Activated T-cell treated with anti-CD3 and anti-CD28 coated beads, Interleukin-2, amount 50 U/mL, for 24 hours (primary cell): ENCODE measurements around the gene ACBD3.

ENCODE experiments used
- DNase-seq: peaks from one replicate; pipeline ENCODE4 v3.0.0-alpha.2; 2020
- H3K27ac Mint-ChIP-seq: 2 replicates; pipeline ENCODE4 v1.8.0; 2020; ENCODE audit warnings: mild to moderate bottlenecking, mixed read lengths
- H3K27me3 Mint-ChIP-seq: 2 replicates; pipeline ENCODE4 v1.8.0; 2020; ENCODE audit warnings: mixed read lengths
- H3K36me3 Mint-ChIP-seq: 2 replicates; pipeline ENCODE4 v1.8.0; 2020; ENCODE audit warnings: low read depth, mixed read lengths
- H3K4me1 Mint-ChIP-seq: 2 replicates; pipeline ENCODE4 v1.8.0; 2020; ENCODE audit warnings: low read depth, mixed read lengths
- H3K4me3 Mint-ChIP-seq: 2 replicates; pipeline ENCODE4 v1.8.0; 2020; ENCODE audit warnings: mild to moderate bottlenecking, moderate library complexity, mixed read lengths
- H3K9me3 Mint-ChIP-seq: 2 replicates; pipeline ENCODE4 v1.8.0; 2020; ENCODE audit warnings: mixed read lengths

Gene ACBD3

DNA sequence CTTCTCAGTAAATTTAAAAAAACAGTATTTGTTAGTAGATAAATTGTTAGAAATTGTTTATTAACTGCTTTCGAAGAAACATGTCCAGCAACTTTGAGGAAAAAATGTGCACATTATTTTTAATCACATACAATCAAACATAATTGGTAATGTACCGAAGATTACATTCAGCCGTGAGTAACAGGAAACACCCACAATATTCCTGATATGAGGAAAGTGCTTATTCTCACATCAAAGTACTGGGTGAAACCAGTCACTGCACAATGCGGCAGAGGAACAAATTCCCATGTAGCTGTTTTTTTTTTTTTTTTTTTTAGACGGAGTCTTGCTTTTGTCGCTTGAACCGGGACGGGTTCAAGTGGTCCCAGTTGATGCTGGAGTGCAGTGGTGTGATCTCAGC is 9.7 kb downstream of the ACBD3 start:
- no peak overlapping the region for H3K4me3 Mint-ChIP-seq
- peaks cover 54% of the 10 kb centered on the region for H3K36me3 Mint-ChIP-seq
- H3K4me1 Mint-ChIP-seq, result peaks cover 52% of the 10 kb centered on the region
- H3K27me3 Mint-ChIP-seq, result no peaks in the 10 kb centered on the region
- no peaks in the 10 kb centered on the region for H3K9me3 Mint-ChIP-seq
- H3K27ac Mint-ChIP-seq, result peak overlapping the region; percentile 37
- DNase-seq, result no peak

DNA sequence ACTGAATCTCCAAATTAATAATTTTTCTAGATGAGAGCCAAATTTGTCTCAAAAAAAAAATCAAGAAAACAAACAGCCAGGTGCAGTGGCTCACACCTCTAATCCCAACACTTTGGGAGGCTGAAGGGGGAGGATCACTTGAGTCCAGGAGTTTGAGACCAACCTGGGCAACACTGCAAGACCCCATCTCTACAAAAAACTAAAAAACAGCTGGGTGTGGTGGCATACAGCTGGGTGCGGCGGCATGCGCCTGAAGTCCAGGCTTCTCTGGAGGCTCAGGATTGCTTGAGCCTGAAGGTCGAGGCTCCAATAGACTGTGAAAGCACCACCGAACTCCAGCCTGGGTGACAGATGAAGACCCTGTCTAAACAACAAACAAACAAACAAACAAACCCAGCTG is 14.0 kb downstream of the ACBD3 start:
- Mint-ChIP-seq H3K9me3 (no peaks in the 10 kb centered on the region), H3K4me1 (peaks cover 37% of the 10 kb centered on the region)

DNA sequence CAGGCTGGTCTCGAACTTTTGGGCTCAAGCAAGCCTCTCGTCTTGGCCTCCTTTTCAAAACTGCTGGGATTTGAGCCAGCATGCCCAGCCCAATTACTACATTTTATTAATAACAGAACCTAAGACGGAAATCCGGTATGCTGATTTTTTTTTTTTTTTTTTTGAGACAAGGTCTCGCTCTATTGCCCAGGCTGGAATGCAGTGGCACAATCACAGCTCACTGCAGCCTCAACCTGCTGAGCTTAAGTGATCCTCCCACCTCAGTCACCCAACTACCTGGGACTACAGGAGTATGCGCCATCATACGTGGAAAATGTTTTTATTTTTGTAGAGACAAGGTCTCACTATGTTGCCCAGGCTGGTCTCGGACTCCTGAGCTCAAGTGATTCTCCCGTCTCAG is 20.2 kb downstream of the ACBD3 start:
- no peak overlapping the region for H3K27ac Mint-ChIP-seq
- no peak overlapping the region for H3K4me3 Mint-ChIP-seq
- no peaks in the 10 kb centered on the region for H3K9me3 Mint-ChIP-seq
- H3K4me1 Mint-ChIP-seq, result peaks cover 13% of the 10 kb centered on the region
- no peak for DNase-seq
- no peaks in the 10 kb centered on the region for H3K27me3 Mint-ChIP-seq
- peaks cover 50% of the 10 kb centered on the region for H3K36me3 Mint-ChIP-seq

More for the DNA sequence above, 14.0 kb downstream of the ACBD3 start:
- H3K36me3 Mint-ChIP-seq, result peaks cover 33% of the 10 kb centered on the region
- no peaks in the 10 kb centered on the region for H3K27me3 Mint-ChIP-seq
- DNase-seq, result no peak
- no peak overlapping the region for H3K27ac Mint-ChIP-seq
- H3K4me3 Mint-ChIP-seq, result no peak overlapping the region

DNA sequence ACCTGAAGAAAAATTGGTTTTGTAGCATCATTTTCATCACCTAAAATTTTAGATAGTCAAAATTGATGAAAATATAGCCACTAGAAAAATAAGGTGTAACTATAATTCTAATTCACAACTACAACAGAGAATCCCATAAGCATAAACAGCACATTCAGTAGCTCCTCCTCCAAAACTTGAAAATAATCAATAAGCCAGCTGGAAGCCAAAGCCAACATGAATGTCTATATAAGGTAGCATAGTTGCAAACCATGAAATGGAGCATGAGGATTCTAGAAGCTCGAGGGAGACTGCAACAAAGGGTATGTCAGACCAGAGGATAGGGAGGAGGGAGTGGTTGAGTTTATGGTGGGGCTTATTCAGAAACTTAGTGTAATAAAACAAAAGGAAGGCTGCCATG is 22.4 kb downstream of the ACBD3 start:
- Mint-ChIP-seq H3K4me3 (no peak overlapping the region), H3K27ac (no peak overlapping the region), H3K36me3 (peaks cover 65% of the 10 kb centered on the region), H3K4me1 (peaks cover 7% of the 10 kb centered on the region), H3K9me3 (no peaks in the 10 kb centered on the region), H3K27me3 (no peaks in the 10 kb centered on the region)
- DNase-seq, result no peak

DNA sequence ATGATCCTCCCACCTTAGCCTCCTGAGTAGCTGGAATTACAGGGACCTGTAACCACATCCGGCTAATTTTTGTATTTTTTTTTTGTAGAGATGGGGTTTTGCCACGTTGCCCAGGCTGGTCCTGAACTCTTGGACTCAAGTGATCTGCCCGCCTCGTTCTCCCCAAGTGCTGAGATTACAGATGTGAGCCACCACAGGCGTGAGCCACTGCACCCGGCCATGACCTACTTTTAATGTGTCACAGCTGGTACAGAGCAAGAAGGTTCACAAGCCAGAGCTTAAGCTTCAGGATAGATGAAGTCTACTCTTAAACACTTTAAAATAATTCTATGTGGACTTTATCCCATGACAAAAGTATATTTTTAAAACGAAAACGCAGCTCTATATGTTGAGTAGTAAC is 23.6 kb downstream of the ACBD3 start:
- no peak overlapping the region for H3K4me3 Mint-ChIP-seq
- H3K36me3 Mint-ChIP-seq, result peaks cover 75% of the 10 kb centered on the region
- no peak for DNase-seq
- no peaks in the 10 kb centered on the region for H3K9me3 Mint-ChIP-seq
- H3K4me1 Mint-ChIP-seq, result peaks cover 10% of the 10 kb centered on the region
- H3K27ac Mint-ChIP-seq, result no peak overlapping the region
- no peaks in the 10 kb centered on the region for H3K27me3 Mint-ChIP-seq

DNA sequence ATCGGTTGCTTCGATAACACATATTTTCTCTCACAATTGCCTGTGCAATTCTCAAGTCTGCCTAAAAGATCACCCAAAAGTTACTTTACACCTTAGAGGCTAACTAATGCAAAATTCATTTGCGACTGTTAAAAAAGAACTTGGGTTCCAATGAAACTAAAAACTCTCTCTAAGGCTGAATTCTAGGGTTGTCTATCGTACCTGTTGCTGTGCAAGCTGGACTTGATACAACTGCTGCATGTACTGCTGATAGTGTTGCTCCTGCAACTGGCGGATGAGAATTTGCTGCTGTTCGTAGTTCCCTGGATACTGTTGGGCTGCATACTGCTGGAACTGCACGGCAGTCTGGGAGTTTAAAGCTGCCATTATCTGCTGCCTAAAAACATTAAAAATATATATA is 27.6 kb downstream of the ACBD3 start:
- Mint-ChIP-seq H3K4me1 (peaks cover 10% of the 10 kb centered on the region), H3K9me3 (no peaks in the 10 kb centered on the region), H3K4me3 (no peak overlapping the region), H3K27me3 (no peaks in the 10 kb centered on the region), H3K27ac (no peak overlapping the region), H3K36me3 (peaks cover 85% of the 10 kb centered on the region)
- DNase-seq, result no peak

DNA sequence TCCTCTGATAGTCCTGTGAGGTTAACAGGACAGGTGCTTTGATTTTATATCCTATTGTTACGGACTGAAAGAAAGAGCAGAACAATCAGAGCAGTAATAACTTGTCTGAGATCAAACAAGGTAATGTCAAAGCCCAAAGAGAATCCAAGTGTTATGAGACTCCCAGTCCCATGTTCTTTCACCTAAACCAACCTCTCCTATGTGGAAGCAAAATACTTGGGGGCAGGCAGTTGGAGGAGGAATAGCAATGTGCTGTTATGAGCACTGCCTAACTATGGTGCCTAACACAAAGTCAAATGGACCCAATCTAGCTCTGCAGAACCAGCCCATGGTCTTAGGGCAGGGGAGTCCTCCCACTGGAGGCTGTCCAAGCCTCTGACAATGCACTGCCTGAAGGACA is 28.1 kb downstream of the ACBD3 start:
- Mint-ChIP-seq H3K27ac (no peak overlapping the region), H3K36me3 (peaks cover 87% of the 10 kb centered on the region), H3K27me3 (no peaks in the 10 kb centered on the region), H3K4me1 (peaks cover 10% of the 10 kb centered on the region), H3K4me3 (no peak overlapping the region), H3K9me3 (no peaks in the 10 kb centered on the region)
- no peak for DNase-seq

DNA sequence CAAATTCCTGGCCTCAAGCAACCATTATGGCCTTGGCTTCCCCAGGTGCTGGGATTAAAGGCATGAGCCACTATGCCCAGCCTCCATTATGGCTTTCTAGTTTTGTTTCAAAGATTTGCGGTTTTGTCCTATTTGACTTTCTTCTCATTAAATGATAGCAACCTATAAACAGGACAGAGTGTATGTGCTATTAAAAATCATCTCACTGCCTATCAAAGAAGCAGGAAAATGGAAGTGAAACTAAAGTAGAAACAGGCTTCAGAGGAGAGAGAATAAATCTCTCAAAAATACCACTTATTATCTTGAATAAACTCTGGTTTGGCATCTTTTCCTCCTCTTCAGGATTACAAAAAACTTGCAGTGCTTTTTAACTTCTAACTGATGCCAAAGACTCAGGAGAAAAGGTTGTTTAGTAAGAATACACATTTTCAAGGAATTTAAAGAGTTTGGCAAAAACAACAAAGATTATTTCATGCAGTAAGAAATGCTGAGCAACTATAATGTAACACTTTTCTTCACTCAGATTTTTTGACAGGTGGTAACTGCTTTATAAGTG is 28.7 kb downstream of the ACBD3 start:
- no peak for DNase-seq
- Mint-ChIP-seq H3K9me3 (no peaks in the 10 kb centered on the region), H3K4me3 (no peak overlapping the region), H3K4me1 (peaks cover 10% of the 10 kb centered on the region), H3K36me3 (peaks cover 90% of the 10 kb centered on the region), H3K27ac (peak overlapping the region; percentile 59), H3K27me3 (no peaks in the 10 kb centered on the region)

DNA sequence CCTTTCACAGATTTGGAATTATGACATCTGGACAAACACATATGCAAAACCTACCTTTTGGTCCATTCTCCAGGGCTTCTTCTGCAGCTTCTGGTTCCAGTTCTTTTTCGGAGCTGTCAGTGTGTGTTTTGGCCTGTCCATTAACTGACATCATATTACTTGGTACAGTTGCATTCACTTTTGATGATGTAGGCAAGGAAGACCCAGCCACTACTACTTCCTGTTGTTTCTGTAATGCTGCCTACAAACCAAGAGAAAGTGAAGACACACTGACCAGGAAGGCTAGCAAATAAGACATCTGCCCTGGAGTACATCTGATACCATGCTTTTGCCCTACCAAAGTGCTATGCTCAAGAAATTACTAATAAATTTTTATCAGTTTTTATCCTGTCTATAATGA is 31.9 kb downstream of the ACBD3 start:
- Mint-ChIP-seq H3K27me3 (no peaks in the 10 kb centered on the region), H3K9me3 (no peaks in the 10 kb centered on the region), H3K4me3 (no peak overlapping the region), H3K36me3 (peaks cover 83% of the 10 kb centered on the region), H3K4me1 (peaks cover 10% of the 10 kb centered on the region), H3K27ac (no peak overlapping the region)
- no peak for DNase-seq

DNA sequence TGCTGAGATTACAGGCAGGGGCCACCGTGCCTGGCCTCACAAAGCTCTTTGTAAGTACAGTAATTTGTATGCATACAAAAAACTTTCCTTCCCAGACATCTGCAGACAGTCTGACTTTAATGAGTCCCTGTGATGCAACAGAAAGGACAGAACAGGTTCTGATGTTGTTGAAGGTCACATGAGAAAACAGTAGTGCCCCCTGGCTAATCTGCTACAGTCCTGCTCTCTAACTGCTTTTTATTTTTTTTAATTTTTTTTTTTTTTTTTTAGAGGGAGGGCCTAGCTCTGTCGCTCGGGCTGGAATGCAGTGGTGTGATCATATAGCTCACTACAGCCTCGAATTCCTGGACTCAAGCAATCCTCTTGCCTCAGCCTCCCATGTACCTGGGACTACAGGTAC is 36.7 kb downstream of the ACBD3 start:
- no peak overlapping the region for H3K4me3 Mint-ChIP-seq
- no peaks in the 10 kb centered on the region for H3K27me3 Mint-ChIP-seq
- no peak for DNase-seq
- H3K9me3 Mint-ChIP-seq, result no peaks in the 10 kb centered on the region
- no peak overlapping the region for H3K27ac Mint-ChIP-seq
- H3K4me1 Mint-ChIP-seq, result no peaks in the 10 kb centered on the region
- peaks cover 83% of the 10 kb centered on the region for H3K36me3 Mint-ChIP-seq

DNA sequence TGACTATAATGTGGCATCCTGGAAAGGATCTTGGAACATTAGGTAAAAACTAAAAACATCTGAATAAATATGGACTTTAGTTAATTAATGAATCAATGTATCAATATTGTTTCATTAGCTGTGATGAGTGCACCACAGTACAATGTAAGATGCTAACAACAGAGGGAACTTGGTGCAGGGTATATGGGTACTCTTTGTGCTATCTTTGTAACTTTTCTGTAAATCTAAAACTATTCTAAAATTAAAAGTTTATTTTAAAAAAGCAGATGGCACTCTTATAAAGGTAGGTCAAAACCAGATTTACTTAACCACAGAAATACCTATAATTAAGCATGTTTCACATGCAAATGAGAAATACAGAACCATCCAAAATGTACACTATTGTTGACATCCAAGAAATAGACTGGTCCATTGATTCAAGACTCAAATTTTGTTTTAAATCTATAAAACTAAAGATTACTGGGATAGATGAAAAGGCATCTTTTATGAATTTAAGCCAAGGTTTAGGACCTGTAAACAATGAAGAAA is 38.4 kb downstream of the ACBD3 start:
- Mint-ChIP-seq H3K27ac (no peak overlapping the region), H3K9me3 (no peaks in the 10 kb centered on the region), H3K27me3 (no peaks in the 10 kb centered on the region), H3K4me3 (no peak overlapping the region), H3K36me3 (peaks cover 82% of the 10 kb centered on the region), H3K4me1 (no peaks in the 10 kb centered on the region)
- no peak for DNase-seq

DNA sequence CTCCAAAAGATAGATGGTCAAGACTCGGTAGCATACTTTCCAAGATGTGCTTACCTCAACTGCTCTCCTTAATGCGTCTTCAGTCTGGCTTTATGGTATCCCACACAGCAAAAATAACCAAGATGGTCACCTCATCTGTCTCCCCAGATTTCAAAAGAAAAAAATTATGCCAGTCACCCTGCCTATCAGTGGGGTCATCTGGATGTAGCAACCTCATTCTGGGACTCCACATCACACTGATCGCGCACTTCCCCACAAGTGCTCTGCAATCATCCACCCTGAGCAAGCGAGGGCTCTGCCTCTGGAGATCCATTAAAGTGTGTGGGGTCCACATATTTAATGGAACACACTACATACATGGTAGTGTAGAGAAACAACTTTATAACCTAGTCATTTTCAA is 42.5 kb downstream of the ACBD3 start:
- DNase-seq, result no peak
- Mint-ChIP-seq H3K4me3 (no peak overlapping the region), H3K36me3 (peaks cover 56% of the 10 kb centered on the region), H3K27ac (no peak overlapping the region), H3K9me3 (no peaks in the 10 kb centered on the region), H3K4me1 (no peaks in the 10 kb centered on the region), H3K27me3 (no peaks in the 10 kb centered on the region)

DNA sequence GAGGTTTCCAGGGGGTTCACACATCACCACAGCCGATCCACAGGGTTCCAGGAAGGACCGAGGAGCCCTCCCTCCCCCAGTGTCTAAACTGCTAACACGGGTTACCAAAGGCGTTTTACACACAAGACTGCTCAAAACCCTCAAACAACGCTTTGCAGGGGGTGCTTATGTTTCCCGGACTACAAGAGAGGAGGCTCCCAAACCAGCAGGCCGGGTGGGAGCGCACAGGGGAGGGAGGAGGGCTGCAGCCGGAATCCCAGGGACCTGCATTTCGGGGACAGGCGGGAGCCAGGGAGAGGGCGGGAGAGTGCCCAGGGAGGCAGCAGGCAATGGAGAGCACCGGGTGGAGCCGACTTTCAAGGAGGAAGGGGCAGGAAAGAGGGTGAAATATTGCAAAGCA is 50.8 kb downstream of the ACBD3 start:
- Mint-ChIP-seq H3K27ac (no peak overlapping the region), H3K4me1 (no peaks in the 10 kb centered on the region), H3K36me3 (no peaks in the 10 kb centered on the region), H3K9me3 (no peaks in the 10 kb centered on the region), H3K4me3 (no peak overlapping the region), H3K27me3 (no peaks in the 10 kb centered on the region)
- DNase-seq, result no peak

DNA sequence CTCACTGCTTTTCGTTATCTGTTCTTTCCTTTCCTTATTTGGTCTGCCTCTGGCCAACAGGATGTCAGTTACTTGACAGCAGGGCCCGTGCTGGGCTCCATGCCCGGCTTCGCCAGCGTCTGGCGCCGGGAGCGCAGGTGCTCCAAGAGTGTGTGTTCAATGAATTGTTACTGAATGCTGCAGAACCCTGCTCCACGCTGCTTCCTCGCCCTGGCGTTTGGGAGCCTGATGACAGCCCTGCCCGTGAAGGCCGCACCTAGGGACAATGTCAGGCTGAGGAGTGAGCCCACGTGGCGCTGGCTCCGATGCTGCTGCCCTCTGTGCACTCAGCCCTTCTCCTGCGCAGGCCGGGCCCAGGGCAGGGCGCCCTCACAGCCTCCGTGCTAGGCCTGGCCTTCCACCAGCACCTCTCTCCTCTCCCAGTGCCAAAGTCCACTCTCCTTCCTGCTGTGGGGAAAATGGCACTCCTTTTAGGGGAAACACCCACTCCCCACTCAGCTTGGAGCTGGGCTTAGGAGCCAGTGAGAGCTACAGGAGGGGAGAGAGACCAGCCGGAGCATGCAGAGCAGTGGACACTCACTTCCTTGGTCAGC is 51.4 kb downstream of the ACBD3 start:
- Mint-ChIP-seq H3K27ac (no peak overlapping the region), H3K4me1 (no peaks in the 10 kb centered on the region), H3K4me3 (no peak overlapping the region), H3K36me3 (no peaks in the 10 kb centered on the region), H3K27me3 (no peaks in the 10 kb centered on the region), H3K9me3 (no peaks in the 10 kb centered on the region)
- DNase-seq, result no peak

DNA sequence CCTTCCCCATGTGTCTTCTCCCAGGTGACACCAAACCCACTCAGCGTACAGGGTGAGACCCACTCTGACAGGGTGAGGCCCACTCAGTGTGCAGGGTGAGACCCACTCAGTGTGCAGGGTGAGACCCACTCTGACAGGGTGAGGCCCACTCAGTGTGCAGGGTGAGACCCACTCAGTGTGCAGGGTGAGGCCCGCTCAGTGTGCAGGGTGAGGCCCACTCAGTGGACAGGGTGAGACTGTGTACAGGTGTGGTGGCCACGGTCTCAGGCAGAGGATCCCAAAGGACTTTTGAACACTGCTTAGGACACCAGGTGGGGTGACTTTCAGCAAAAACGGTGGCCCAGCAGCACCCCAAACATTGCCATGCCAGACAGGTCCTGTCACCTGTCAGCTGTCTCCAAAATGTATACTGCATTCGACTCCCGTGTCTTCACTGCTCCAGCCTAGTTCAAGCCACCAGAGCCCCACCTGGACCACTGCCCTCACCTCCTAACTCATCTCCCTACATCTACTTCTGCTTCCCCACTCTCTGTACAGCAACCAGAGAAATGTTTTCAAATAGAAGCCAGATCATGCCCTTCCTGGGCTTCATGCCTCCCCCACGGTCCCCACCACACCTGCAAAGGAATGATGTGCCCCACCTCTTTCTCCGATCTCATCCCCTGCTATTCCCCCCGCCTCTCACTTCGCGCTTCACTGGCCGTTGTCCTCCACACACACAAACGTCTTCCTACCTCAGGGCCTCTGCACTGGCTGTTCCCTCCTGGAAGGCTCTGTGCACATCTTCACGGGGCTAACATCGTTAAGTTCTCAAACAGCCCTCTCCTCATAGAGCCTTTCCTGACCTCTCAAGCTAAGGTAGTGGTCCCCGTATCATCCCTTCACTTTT is 52.1 kb downstream of the ACBD3 start:
- no peak overlapping the region for H3K4me3 Mint-ChIP-seq
- no peak overlapping the region for H3K27ac Mint-ChIP-seq
- H3K36me3 Mint-ChIP-seq, result no peaks in the 10 kb centered on the region

More for the DNA sequence above, 52.1 kb downstream of the ACBD3 start:
- Mint-ChIP-seq H3K4me1 (no peaks in the 10 kb centered on the region), H3K27me3 (no peaks in the 10 kb centered on the region), H3K9me3 (no peaks in the 10 kb centered on the region)
- DNase-seq, result no peak
